IPS DF 6.9 (cell line): ENCODE results near the gene CPLANE2.
"Not testable (repeated sequence)": the region's sequence is repeated elsewhere in the genome, so short reads cannot be mapped to it uniquely, and the experiment has no call there.

Experiments
- DNase-seq: peaks from one replicate; pipeline ENCODE4 v3.0.0-alpha.2; 2013; ENCODE audit warnings: low read depth, low spot score
- H3K27ac ChIP-seq: one replicate; pipeline ENCODE4 v1.5.1; 2013; ENCODE audit warnings: low read length, control low read depth
- H3K27me3 ChIP-seq: 2 replicates; pipeline ENCODE4 v1.6.1; 2013; ENCODE audit warnings: mild to moderate bottlenecking, low read length; ENCODE audit not compliant: control insufficient read depth, insufficient read depth
- H3K36me3 ChIP-seq: 2 replicates; pipeline ENCODE4 v1.6.1; 2013; ENCODE audit warnings: low read length; ENCODE audit not compliant: control insufficient read depth, insufficient read depth
- H3K4me1 ChIP-seq: 2 replicates; pipeline ENCODE4 v1.6.1; 2013; ENCODE audit warnings: low read length; ENCODE audit not compliant: control insufficient read depth, insufficient read depth
- H3K4me3 ChIP-seq: 2 replicates; pipeline ENCODE4 v1.5.1; 2013; ENCODE audit warnings: mild to moderate bottlenecking, low read length
- H3K9me3 ChIP-seq: 2 replicates; pipeline ENCODE4 v1.6.1; 2013; ENCODE audit warnings: low read length, inconsistent platforms; ENCODE audit not compliant: control insufficient read depth, insufficient read depth
- WGBS: extraction: QIAGEN DNeasy Blood & Tissue Kit; methylation state at CpG from one replicate; pipeline ENCODE4 v1.1.7; 2013; ENCODE audit warnings: mixed read lengths, missing lambda C conversion rate; ENCODE audit not compliant: insufficient read length, insufficient coverage; 5-methylcytosine and 5-hydroxymethylcytosine counted together

CPLANE2 gene

DNA sequence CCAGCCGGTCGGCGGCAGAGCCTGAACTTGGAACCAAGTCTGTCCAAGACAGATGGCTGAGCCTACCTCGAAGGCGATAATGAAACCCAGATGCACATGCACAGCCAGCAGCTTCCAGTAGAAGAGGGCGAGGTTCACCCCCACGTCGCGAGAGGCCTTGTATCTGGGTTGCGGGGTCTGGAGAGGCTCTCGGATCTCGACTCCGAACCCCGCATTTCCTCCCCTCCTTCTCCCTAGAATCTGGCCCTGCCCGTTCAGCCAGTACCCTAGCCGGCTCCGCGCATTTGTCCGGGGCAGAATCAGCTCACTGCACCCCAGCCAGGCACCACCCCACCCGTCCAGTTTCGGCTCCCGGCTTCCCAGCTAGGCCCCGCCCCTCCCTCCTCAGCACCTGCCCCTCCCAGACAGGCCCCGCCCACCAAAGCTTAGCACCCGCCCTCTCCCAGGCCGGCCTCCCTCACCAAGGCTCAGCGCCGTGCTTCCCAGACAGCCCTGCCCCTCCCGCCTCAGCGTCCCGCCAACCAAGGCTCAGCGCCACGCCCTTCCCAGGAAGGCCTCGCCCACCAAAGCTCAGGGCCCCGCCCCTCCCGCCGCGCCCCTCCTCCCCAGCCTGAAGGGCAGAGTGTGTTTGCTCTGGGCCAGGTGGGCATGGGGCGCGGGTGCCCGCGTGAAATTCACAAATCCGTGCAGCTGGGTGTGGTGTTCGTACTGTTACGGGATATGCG, 19.8 kb downstream of the CPLANE2 start:
- Histone ChIP-seq H3K4me3 (peak overlapping the region; percentile 28; the same call in 1 of the 2 replicates), H3K27me3 (no peaks in the 10 kb centered on the region; the same call in 1 of the 2 replicates), H3K27ac (no peak overlapping the region), H3K36me3 (no peaks in the 10 kb centered on the region), H3K9me3 (no peaks in the 10 kb centered on the region), H3K4me1 (peaks cover 9% of the 10 kb centered on the region; the same call in 1 of the 2 replicates)
- no peak for DNase-seq
- no CpG with 5 or more reads among the region's 46 CpGs for WGBS

DNA sequence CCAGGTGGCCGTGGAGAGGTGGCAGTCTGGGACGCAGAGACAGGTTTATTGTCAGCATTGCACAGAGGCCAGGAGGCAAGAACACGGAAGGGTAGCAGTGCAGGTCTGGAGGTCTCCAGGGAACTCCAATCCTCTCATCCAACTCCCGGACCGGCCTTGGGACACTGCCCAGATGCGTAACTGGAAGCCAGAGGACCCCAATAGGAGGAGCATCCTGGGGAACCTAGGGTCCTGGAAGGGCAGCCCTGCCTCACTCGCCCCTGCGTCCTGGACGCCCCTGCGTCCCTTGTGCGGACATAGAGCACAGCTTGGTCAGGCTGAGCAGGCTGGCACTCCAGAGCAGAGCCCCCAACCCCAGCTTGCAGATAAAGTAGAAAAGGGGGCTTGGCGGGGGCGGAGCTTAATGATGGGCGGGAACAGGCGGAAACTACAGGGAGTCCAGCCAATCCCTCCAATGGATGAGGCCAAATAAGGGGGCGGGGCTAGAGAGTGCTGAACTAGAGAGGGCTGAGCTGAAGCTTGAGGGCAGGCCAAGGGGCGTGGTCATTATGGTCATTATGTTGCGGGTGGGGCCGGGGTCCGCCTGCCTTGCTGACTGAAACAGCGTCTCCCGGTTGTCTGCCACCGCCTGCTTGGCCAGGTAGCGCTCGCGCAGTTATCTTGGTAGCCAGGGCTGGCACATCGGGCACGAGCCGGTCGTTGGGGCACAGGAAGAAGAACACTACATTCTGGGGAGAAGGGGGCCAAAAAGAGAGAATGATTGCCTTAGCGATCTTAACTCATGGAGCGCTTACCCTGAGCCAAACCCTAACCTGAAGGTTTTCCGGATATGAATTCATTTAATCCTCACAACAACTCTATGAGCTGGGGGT, 20.9 kb downstream of the CPLANE2 start:
- DNase-seq, result no peak
- Histone ChIP-seq H3K9me3 (no peaks in the 10 kb centered on the region), H3K4me3 (peak overlapping the region; percentile 42), H3K27me3 (no peaks in the 10 kb centered on the region; the same call in 1 of the 2 replicates), H3K36me3 (no peaks in the 10 kb centered on the region), H3K4me1 (peaks cover 13% of the 10 kb centered on the region; the same call in 1 of the 2 replicates), H3K27ac (no peak overlapping the region)
- no CpG with 5 or more reads among the region's 33 CpGs for WGBS

DNA sequence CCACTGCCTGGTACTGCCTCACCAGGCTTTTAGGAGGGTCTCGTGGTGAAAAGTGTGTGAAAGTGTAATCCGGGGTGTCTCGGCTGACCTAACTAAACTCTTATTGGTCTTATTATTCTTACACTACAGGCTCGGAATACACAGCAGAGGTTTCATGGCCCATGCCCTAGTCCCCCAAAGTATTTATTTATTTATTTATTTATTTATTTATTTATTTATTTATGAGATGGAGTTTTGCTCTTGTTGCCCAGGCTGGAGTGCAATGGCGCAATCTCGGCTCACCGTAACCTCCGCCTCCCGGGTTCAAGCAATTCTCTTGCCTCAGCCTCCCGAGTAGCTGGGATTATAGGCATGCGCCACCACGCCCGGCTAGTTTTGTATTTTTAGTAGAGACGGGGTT, 21.7 kb downstream of the CPLANE2 start:
- not testable (repeated sequence) for H3K36me3 ChIP-seq, DNase-seq, H3K9me3 ChIP-seq, H3K27me3 ChIP-seq, H3K4me3 ChIP-seq, H3K27ac ChIP-seq
- WGBS, result no CpG with 5 or more reads among the region's 14 CpGs
- peaks cover 14% of the 10 kb centered on the region for H3K4me1 ChIP-seq

DNA sequence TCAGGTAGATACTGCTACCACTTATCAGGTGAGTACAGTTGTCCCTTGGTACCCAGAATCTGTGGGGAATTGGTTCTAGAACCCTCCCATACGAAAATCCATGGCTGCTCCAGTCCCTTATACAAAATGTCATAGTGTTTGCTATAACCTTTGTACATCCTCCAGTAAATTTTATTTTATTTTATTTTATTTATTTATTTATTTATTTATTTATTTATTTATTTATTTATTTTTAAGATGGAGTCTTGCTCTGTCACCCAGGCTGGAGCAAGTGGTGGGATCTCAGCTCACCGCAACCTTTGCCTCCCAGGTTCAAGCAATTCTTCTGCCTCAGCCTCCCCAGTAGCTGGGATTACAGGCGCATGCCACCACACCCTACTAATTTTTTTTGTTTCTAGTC, 23.4 kb downstream of the CPLANE2 start:
- not testable (repeated sequence) for H3K4me3 ChIP-seq, H3K36me3 ChIP-seq, H3K27me3 ChIP-seq, H3K9me3 ChIP-seq, H3K27ac ChIP-seq, DNase-seq
- H3K4me1 ChIP-seq, result peaks cover 19% of the 10 kb centered on the region
- no CpG with 5 or more reads among the region's 3 CpGs for WGBS

DNA sequence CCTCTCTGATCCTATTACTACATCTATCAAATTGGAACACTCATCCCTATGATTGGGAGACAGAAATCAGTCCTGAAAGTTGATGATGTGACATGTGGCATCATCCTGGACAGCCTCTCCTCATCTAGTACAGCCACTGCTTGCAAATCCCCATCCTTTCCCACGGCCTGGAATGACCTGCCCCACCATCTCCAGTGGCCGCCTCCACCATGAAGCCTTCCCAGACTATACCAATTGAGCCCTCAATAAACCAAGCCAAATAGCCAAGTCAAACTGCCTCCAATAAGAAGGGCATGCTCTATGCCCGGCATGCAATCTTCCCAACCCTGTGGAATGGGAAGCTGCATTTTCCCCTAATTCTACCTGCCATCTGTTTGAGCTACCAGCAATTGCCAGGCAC, 24.0 kb downstream of the CPLANE2 start:
- no peak for DNase-seq
- Histone ChIP-seq H3K27ac (no peak overlapping the region), H3K4me1 (peaks cover 21% of the 10 kb centered on the region), H3K4me3 (no peak overlapping the region), H3K9me3 (no peaks in the 10 kb centered on the region), H3K27me3 (no peaks in the 10 kb centered on the region; the same call in 1 of the 2 replicates), H3K36me3 (no peaks in the 10 kb centered on the region)
- WGBS, result no CpG with 5 or more reads among the region's 3 CpGs

DNA sequence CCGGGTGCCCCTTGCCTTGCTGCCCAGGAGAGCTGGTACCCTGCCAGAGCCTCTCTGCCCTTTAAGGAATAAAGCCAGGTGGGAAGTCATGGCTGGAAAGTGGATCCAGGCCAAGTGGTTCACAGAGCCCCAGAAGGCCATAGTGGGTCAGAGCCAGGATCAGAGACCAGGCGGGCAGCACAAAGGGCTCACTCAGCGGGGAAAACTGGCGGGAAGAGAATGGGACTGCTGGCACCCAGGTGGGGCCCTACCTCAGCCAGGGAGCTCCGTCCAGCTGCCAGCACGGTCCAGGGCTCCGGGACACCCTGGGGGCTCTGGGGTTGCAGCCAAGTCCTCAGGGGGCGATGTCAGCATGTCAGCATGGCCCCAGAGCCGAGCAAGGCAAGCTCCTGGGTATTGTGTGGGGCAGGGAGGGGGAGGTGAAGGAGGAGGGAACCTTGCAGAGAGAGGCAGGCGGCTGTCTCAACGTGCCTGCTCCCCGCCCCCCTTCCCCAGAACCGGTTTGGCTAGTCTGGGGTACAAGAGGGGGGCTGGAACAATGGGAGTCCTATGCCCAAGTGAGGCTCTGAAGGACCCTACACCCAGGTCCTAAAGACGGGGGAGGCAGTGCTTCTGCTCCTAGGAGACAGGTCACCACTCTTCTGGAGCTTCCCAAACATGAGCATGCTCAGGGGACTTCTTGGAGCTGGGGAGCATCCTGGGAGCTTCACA, 24.6 kb downstream of the CPLANE2 start, which contains the start of gene ARHGEF19:
ARHGEF19 (minus strand) TSS at position 402 of the 711 bp plus-strand sequence. CDS start 3,598 bp downstream, outside the sequence.
- no peaks in the 10 kb centered on the region; the same call in 1 of the 2 replicates for H3K27me3 ChIP-seq
- H3K9me3 ChIP-seq, result no peaks in the 10 kb centered on the region
- no peak within 1 kb of the TSS for H3K27ac ChIP-seq
- no peaks in the 10 kb centered on the region for H3K36me3 ChIP-seq
- H3K4me1 ChIP-seq, result peaks cover 21% of the 10 kb centered on the region
- no CpG with 5 or more reads among the region's 14 CpGs for WGBS
- peak within 1 kb of the TSS; percentile 41; the same call in 1 of the 2 replicates for H3K4me3 ChIP-seq
- DNase-seq, result no peak

DNA sequence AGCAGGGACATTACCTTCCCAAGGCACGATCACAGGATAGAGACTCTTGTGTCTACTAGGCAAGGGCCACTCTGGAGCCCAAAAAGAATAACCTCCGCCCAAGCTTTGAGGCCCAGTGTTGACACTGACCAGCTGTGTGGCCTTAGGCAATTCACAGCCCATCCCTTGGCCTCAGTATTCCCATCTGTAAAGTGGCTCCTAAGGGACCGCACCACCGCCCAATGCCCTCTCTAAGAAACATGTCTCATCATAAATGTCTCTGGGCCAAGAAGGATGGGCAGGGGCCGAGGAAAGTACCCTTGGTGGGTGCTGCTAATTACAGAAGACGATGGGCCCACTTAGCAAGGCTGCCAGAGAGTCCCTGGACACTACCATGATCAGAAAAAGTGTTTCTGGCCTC, 25.2 kb downstream of the CPLANE2 start:
- no CpG with 5 or more reads among the region's 6 CpGs for WGBS
- H3K27me3 ChIP-seq, result no peaks in the 10 kb centered on the region; the same call in 1 of the 2 replicates
- H3K36me3 ChIP-seq, result no peaks in the 10 kb centered on the region
- peaks cover 21% of the 10 kb centered on the region for H3K4me1 ChIP-seq
- H3K27ac ChIP-seq, result no peak overlapping the region
- H3K4me3 ChIP-seq, result peak overlapping the region; percentile 41; the same call in 1 of the 2 replicates
- no peak for DNase-seq
- H3K9me3 ChIP-seq, result no peaks in the 10 kb centered on the region

DNA sequence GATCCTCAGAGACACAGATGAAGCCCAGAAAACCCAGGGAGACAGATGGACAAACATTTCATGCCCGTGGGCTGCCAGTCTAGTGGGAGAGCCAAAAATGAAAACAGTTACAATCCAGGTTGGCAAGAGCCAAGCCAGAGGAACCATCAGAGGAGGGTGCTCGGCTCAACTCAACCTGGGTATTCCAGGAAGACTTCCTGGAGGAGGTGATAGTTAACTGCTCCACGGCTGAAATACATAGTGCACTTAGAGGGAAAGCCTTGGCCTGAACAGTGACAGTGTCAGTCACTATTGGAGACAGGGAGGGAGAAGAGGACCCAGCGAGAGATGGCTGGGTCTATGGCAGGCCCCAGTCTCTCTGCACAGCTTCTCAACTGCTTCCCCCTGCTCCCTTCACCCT, 26.4 kb downstream of the CPLANE2 start:
- Histone ChIP-seq H3K27ac (no peak overlapping the region), H3K4me1 (peaks cover 25% of the 10 kb centered on the region), H3K27me3 (no peaks in the 10 kb centered on the region), H3K36me3 (no peaks in the 10 kb centered on the region), H3K4me3 (no peak overlapping the region), H3K9me3 (no peaks in the 10 kb centered on the region)
- no CpG with 5 or more reads among the region's 4 CpGs for WGBS
- DNase-seq, result no peak

DNA sequence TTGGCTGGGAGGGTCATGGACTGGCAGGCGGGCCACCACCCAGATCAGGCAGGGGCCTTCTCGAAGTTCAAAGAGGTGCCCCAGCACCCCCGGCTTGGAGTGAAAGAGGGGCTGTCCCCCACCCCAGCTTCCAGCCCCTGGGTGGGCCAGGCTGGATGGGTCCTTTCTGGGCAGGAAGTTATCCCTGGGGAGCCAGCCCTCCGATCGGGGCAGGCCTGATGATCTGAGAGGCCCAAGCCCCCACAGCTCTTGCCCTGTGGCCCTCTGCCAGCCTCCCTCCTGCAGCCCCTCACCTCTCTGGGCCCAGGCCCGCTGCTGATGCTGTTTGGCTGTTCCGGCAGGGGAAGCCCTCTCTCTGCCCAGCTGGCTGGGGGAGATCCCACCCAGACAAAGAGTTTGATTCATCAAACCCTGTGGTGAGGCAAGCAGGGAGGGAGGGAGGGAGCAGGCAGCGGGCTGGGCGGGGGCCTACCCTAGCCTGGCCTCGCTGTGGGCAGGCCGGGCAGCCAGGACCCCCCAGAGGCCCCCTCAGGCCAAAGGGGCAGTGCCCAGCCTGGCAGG, 27.1 kb downstream of the CPLANE2 start:
- Histone ChIP-seq H3K4me1 (peaks cover 25% of the 10 kb centered on the region), H3K27ac (no peak overlapping the region)
- no CpG with 5 or more reads among the region's 11 CpGs for WGBS

More for the DNA sequence above, 27.1 kb downstream of the CPLANE2 start:
- Histone ChIP-seq H3K4me3 (no peak overlapping the region), H3K9me3 (no peaks in the 10 kb centered on the region), H3K27me3 (no peaks in the 10 kb centered on the region), H3K36me3 (no peaks in the 10 kb centered on the region)
- DNase-seq, result no peak
